Measurements from ENCODE around the gene PITHD1.
"Not testable (repeated sequence)": the region's sequence is repeated elsewhere in the genome, so short reads cannot be mapped to it uniquely, and the experiment has no call there.

The PITHD1 gene

GRCh38 chr1:23777979-23778814 lies at the start of gene PITHD1:
Gene PITHD1 (plus strand): TSS chr1:23778418. CDS start chr1:23778516, 98 bp downstream.
- peak; percentile 83 for DNase-seq
- ATAC-seq = peak; percentile 88

GRCh38 chr1:23732363-23733224 lies 45.6 kb upstream of the PITHD1 start:
- ATAC-seq (no peak), DNase-seq (no peak)

GRCh38 chr1:23733281-23733680 lies 44.9 kb upstream of the PITHD1 start:
- not testable (repeated sequence) for DNase-seq, ATAC-seq

GRCh38 chr1:23736437-23737134 lies 41.6 kb upstream of the PITHD1 start:
- DNase-seq (peak; percentile 19), ATAC-seq (peak; percentile 92)

GRCh38 chr1:23741609-23742008 lies 36.6 kb upstream of the PITHD1 start:
- ATAC-seq (no peak), DNase-seq (no peak)

GRCh38 chr1:23742670-23743286 lies 35.4 kb upstream of the PITHD1 start:
- no peak for DNase-seq

GRCh38 chr1:23743287-23744152 lies 34.7 kb upstream of the PITHD1 start, which contains the start of gene ELOA:
Gene ELOA (plus strand): TSS chr1:23743471. CDS start chr1:23743504, 33 bp downstream.
- ATAC-seq (peak; percentile 95), DNase-seq (peak; percentile 83)

More at GRCh38 chr1:23742670-23743286, 35.4 kb upstream of the PITHD1 start:
- peak; percentile 42 for ATAC-seq

- DNase-seq (no peak), ATAC-seq (no peak)
These were observed 32.7 kb upstream of the PITHD1 start for GRCh38 chr1:23745515-23745914.

- ATAC-seq (no peak), DNase-seq (no peak)
These were observed 30.2 kb upstream of the PITHD1 start for GRCh38 chr1:23748016-23748415.

GRCh38 chr1:23751050-23751814 lies 27.0 kb upstream of the PITHD1 start:
- DNase-seq (peak; percentile 33), ATAC-seq (no peak)

GRCh38 chr1:23751815-23752200 lies 26.4 kb upstream of the PITHD1 start:
- ATAC-seq (no peak), DNase-seq (no peak)

- DNase-seq (no peak), ATAC-seq (no peak)
These were observed 25.3 kb upstream of the PITHD1 start for GRCh38 chr1:23752909-23753308.

- DNase-seq = no peak
- ATAC-seq = no peak
These were observed 21.5 kb upstream of the PITHD1 start for GRCh38 chr1:23756676-23757075.

GRCh38 chr1:23757812-23758211 lies 20.4 kb upstream of the PITHD1 start:
- no peak for DNase-seq
- no peak for ATAC-seq

GRCh38 chr1:23759277-23759676 lies 18.9 kb upstream of the PITHD1 start:
- ATAC-seq (no peak), DNase-seq (no peak)

- ATAC-seq (no peak), DNase-seq (no peak)
These were observed 15.1 kb upstream of the PITHD1 start for GRCh38 chr1:23763041-23763577.

GRCh38 chr1:23768733-23769132 lies 9.5 kb upstream of the PITHD1 start:
- no peak for DNase-seq
- ATAC-seq = no peak

GRCh38 chr1:23772049-23772853 lies 6.0 kb upstream of the PITHD1 start:
- ATAC-seq (peak; percentile 93), DNase-seq (peak; percentile 90)

GRCh38 chr1:23772854-23773242 lies 5.4 kb upstream of the PITHD1 start:
- ATAC-seq (no peak), DNase-seq (no peak)

Measured in stimulated activated naive CD8-positive, alpha-beta T cell treated with anti-CD3 and anti-CD28 coated beads, Interleukin-15, Interleukin-2, amounts not matched to agents 100 U/mL and 50 U/mL, for 24 hours (primary cell).